ENCODE measurements around the gene ITGA3. TPM values are rescaled to one million over a fixed set of nuclear protein-coding genes. Genes with fewer than 3 reads are reported as not detected.

The ITGA3 gene
- total and polyA plus RNA-seq, 2 of the 13 experiments (the other 11 are each of a cell fraction or from before 2014, with no cell fraction given): 0.48 to 0.69 TPM

- TF ChIP-seq LRRFIP1 (CRISPR knock-in tag; conservative IDR thresholded peaks at IDR 0.05) (no peak), MXD4 (CRISPR knock-in tag; IDR thresholded peaks at IDR 0.05) (no peak), SIN3B (IDR thresholded peaks at IDR 0.05; ENCODE audit: low read length) (no peak), TFE3 (CRISPR knock-in tag; IDR thresholded peaks at IDR 0.05) (no peak), TRAFD1 (CRISPR knock-in tag; IDR thresholded peaks at IDR 0.05; ENCODE audit: borderline replicate concordance) (no peak), ZFP36L2 (CRISPR knock-in tag; IDR thresholded peaks at IDR 0.05) (no peak), ATAD3A (CRISPR knock-in tag; IDR thresholded peaks at IDR 0.05) (no peak), MXD3 (CRISPR knock-in tag; IDR thresholded peaks at IDR 0.05) (no peak), ZNF781 (CRISPR knock-in tag; IDR thresholded peaks at IDR 0.05; ENCODE audit: borderline replicate concordance, not compliant biosample characterization) (peak; percentile 54), MYC (CRISPR knock-in tag; IDR thresholded peaks at IDR 0.05; ENCODE audit: borderline replicate concordance) (no peak), DRAP1 (CRISPR knock-in tag; IDR thresholded peaks at IDR 0.05) (no peak), ZNF549 (CRISPR knock-in tag; IDR thresholded peaks at IDR 0.05) (no peak), ZNF143 (CRISPR knock-in tag; IDR thresholded peaks at IDR 0.05) (no peak), NR2C2 (CRISPR knock-in tag; IDR thresholded peaks at IDR 0.05; ENCODE audit: borderline replicate concordance) (peak; percentile 57; the same call in 1 of the 2 replicates), FOXJ3 (CRISPR knock-in tag; IDR thresholded peaks at IDR 0.05; ENCODE audit: borderline replicate concordance) (no peak), ZNF468 (CRISPR knock-in tag; IDR thresholded peaks at IDR 0.05) (no peak), NFKBIZ (CRISPR knock-in tag; IDR thresholded peaks at IDR 0.05) (no peak), ZFP90 (CRISPR knock-in tag; IDR thresholded peaks at IDR 0.05; ENCODE audit: borderline replicate concordance) (no peak), HES4 (CRISPR knock-in tag; IDR thresholded peaks at IDR 0.05; ENCODE audit: borderline replicate concordance) (no peak), ZNF33B (CRISPR knock-in tag; IDR thresholded peaks at IDR 0.05) (no peak), ZNF747 (CRISPR knock-in tag; IDR thresholded peaks at IDR 0.05; ENCODE audit: borderline replicate concordance) (no peak), ESRRA (CRISPR knock-in tag; IDR thresholded peaks at IDR 0.05; ENCODE audit: low read depth) (peak; percentile 55; the same call in 1 of the 2 replicates), RXRB (CRISPR knock-in tag; IDR thresholded peaks at IDR 0.05; ENCODE audit: borderline replicate concordance) (no peak), ZNF431 (CRISPR knock-in tag; IDR thresholded peaks at IDR 0.05; ENCODE audit: borderline replicate concordance, low read depth) (no peak)
Observed at GRCh38 chr17:50113624-50114320, 57.9 kb downstream of the ITGA3 start (continued).
